ENCODE data around the gene CGB2. TPM values are rescaled to one million over a fixed set of nuclear protein-coding genes. Genes with fewer than 3 reads are reported as not detected.
A peak's percentile ranks its signal among the peaks of the same experiment; 100 is the strongest.
"Not testable (repeated sequence)": the region's sequence is repeated elsewhere in the genome, so short reads cannot be mapped to it uniquely, and the experiment has no call there.

CGB2 gene
- under 1 TPM in 1 of 2 experiments, not detected in 1; 0.47 TPM for total RNA-seq

GRCh38 chr19:49031642-49032301 lies at the start of gene CGB2:
TSS of gene CGB2 (plus strand) at chr19:49031890. CDS start at chr19:49032096, 206 bp downstream.
- H3K36me3 Mint-ChIP-seq (ENCODE audit: low read depth); H3K4me1 Mint-ChIP-seq; H3K9me3 Mint-ChIP-seq; H3K27me3 Mint-ChIP-seq; POLR2A ChIA-PET: not testable (repeated sequence)
- DNase-seq = peak; percentile 79
- H3K27ac Mint-ChIP-seq = peak within 1 kb of the TSS; percentile 58
- peak within 1 kb of the TSS; percentile 45 for H3K4me3 Mint-ChIP-seq
- CTCF ChIA-PET = interaction anchor here (0.6 to 1.4 kb wide), 5 partner anchors 13 to 774 kb away, joined by 3 to 5 read pairs (median 4); partner anchors contain the start of genes GYS1 and RUVBL2

- CTCF ChIA-PET = interaction anchor here (10.8 kb wide), 1 partner anchor 10 kb away, joined by 89 read pairs; the partner anchor contains the start of genes GYS1 and RUVBL2
- no peak overlapping the region for H3K27ac Mint-ChIP-seq
- H3K4me3 Mint-ChIP-seq = no peak overlapping the region
- no peaks in the 10 kb centered on the region for H3K27me3 Mint-ChIP-seq
- no peak for DNase-seq
- peaks cover 36% of the 10 kb centered on the region for H3K36me3 Mint-ChIP-seq (ENCODE audit: low read depth)
- H3K9me3 Mint-ChIP-seq = no peaks in the 10 kb centered on the region
- H3K4me1 Mint-ChIP-seq = peaks cover 4% of the 10 kb centered on the region
- POLR2A ChIA-PET = no interaction called here
Measured at GRCh38 chr19:48982280-48982679, 49.4 kb upstream of the CGB2 start.

GRCh38 chr19:48985711-48986110 lies 46.0 kb upstream of the CGB2 start:
- Mint-ChIP-seq H3K27ac (no peak overlapping the region), H3K4me1 (peaks cover 5% of the 10 kb centered on the region), H3K4me3 (no peak overlapping the region), H3K36me3 (ENCODE audit: low read depth) (peaks cover 40% of the 10 kb centered on the region), H3K27me3 (no peaks in the 10 kb centered on the region), H3K9me3 (no peaks in the 10 kb centered on the region)
- ChIA-PET POLR2A (no interaction called here), CTCF (interaction anchor here (0.6 to 10.8 kb wide), 2 partner anchors 7 to 9 kb away, joined by 3 to 89 read pairs; partner anchors contain the start of genes GYS1 and RUVBL2)
- no peak for DNase-seq

- Mint-ChIP-seq H3K36me3 (ENCODE audit: low read depth) (peaks cover 37% of the 10 kb centered on the region), H3K27me3 (no peaks in the 10 kb centered on the region), H3K9me3 (no peaks in the 10 kb centered on the region), H3K4me1 (peaks cover 9% of the 10 kb centered on the region), H3K4me3 (no peak overlapping the region), H3K27ac (no peak overlapping the region)
- ChIA-PET POLR2A (no interaction called here), CTCF (interaction anchor here (0.6 to 1.6 kb wide), 3 partner anchors 10 to 27 kb away, joined by 3 to 6 read pairs (median 6); no protein-coding TSS in a partner anchor)
- no peak for DNase-seq
Measured at GRCh38 chr19:48986211-48986610, 45.5 kb upstream of the CGB2 start.

- POLR2A ChIA-PET = no interaction called here
- CTCF ChIA-PET = interaction anchor here (0.8 to 1.6 kb wide), 4 partner anchors 9 to 26 kb away, joined by 3 to 6 read pairs (median 4); no protein-coding TSS in a partner anchor
- no peak overlapping the region for H3K27ac Mint-ChIP-seq
Measured at GRCh38 chr19:48987323-48987722, 44.4 kb upstream of the CGB2 start.

GRCh38 chr19:48988286-48988685 lies 43.4 kb upstream of the CGB2 start:
- no peak for DNase-seq
- Mint-ChIP-seq H3K27ac (no peak overlapping the region), H3K4me3 (no peak overlapping the region), H3K4me1 (peaks cover 17% of the 10 kb centered on the region), H3K9me3 (no peaks in the 10 kb centered on the region), H3K36me3 (ENCODE audit: low read depth) (peaks cover 28% of the 10 kb centered on the region), H3K27me3 (no peaks in the 10 kb centered on the region)
- POLR2A ChIA-PET = no interaction called here
- CTCF ChIA-PET = interaction anchor here (0.6 kb wide), 1 partner anchor 9 kb away, joined by 3 read pairs; no protein-coding TSS in a partner anchor

More at GRCh38 chr19:48987323-48987722, 44.4 kb upstream of the CGB2 start:
- Mint-ChIP-seq H3K27me3 (no peaks in the 10 kb centered on the region), H3K9me3 (no peaks in the 10 kb centered on the region), H3K4me1 (peaks cover 15% of the 10 kb centered on the region), H3K4me3 (no peak overlapping the region), H3K36me3 (ENCODE audit: low read depth) (peaks cover 33% of the 10 kb centered on the region)
- no peak for DNase-seq

GRCh38 chr19:48988860-48989259 lies 42.8 kb upstream of the CGB2 start:
- POLR2A ChIA-PET = interaction anchor here (0.7 kb wide), 1 partner anchor 155 kb away, joined by 8 read pairs; no protein-coding TSS in a partner anchor
- H3K27me3 Mint-ChIP-seq = no peaks in the 10 kb centered on the region
- no peaks in the 10 kb centered on the region for H3K9me3 Mint-ChIP-seq
- DNase-seq = no peak
- CTCF ChIA-PET = interaction anchor here (0.6 kb wide), 1 partner anchor 178 kb away, joined by 3 read pairs; no protein-coding TSS in a partner anchor
- H3K4me1 Mint-ChIP-seq = peaks cover 19% of the 10 kb centered on the region
- H3K27ac Mint-ChIP-seq = no peak overlapping the region
- no peak overlapping the region for H3K4me3 Mint-ChIP-seq
- H3K36me3 Mint-ChIP-seq (ENCODE audit: low read depth) = peaks cover 27% of the 10 kb centered on the region

- no peak overlapping the region for H3K4me3 Mint-ChIP-seq
- ChIA-PET CTCF (interaction anchor here (0.6 to 1.9 kb wide), 5 partner anchors 8 to 221 kb away, joined by 3 to 7 read pairs (median 4); no protein-coding TSS in a partner anchor), POLR2A (interaction anchor here (0.7 kb wide), 1 partner anchor 156 kb away, joined by 8 read pairs; no protein-coding TSS in a partner anchor)
- DNase-seq = no peak
- no peak overlapping the region for H3K27ac Mint-ChIP-seq
- H3K36me3 Mint-ChIP-seq (ENCODE audit: low read depth) = peaks cover 27% of the 10 kb centered on the region
- H3K9me3 Mint-ChIP-seq = no peaks in the 10 kb centered on the region
- H3K27me3 Mint-ChIP-seq = no peaks in the 10 kb centered on the region
- H3K4me1 Mint-ChIP-seq = peaks cover 25% of the 10 kb centered on the region
Measured at GRCh38 chr19:48989701-48990291, 41.9 kb upstream of the CGB2 start.

GRCh38 chr19:48990400-48990799 lies 41.3 kb upstream of the CGB2 start:
- POLR2A ChIA-PET = no interaction called here
- Mint-ChIP-seq H3K27ac (no peak overlapping the region), H3K4me1 (peaks cover 31% of the 10 kb centered on the region), H3K27me3 (no peaks in the 10 kb centered on the region), H3K36me3 (ENCODE audit: low read depth) (peaks cover 24% of the 10 kb centered on the region), H3K4me3 (no peak overlapping the region), H3K9me3 (no peaks in the 10 kb centered on the region)
- DNase-seq = no peak
- CTCF ChIA-PET = interaction anchor here (0.6 to 1.9 kb wide), 3 partner anchors 7 to 11 kb away, joined by 3 to 7 read pairs (median 4); no protein-coding TSS in a partner anchor

- POLR2A ChIA-PET = no interaction called here
- CTCF ChIA-PET = interaction anchor here (1.9 to 3.3 kb wide), 4 partner anchors 9 to 18 kb away, joined by 7 to 89 read pairs (median 26); no protein-coding TSS in a partner anchor
- Mint-ChIP-seq H3K4me3 (peak overlapping the region; percentile 59), H3K27me3 (no peaks in the 10 kb centered on the region), H3K4me1 (peaks cover 33% of the 10 kb centered on the region), H3K36me3 (ENCODE audit: low read depth) (peaks cover 24% of the 10 kb centered on the region), H3K27ac (no peak overlapping the region), H3K9me3 (no peaks in the 10 kb centered on the region)
- no peak for DNase-seq
Measured at GRCh38 chr19:48991011-48991609, 40.6 kb upstream of the CGB2 start.

- peak overlapping the region; percentile 92 for H3K4me3 Mint-ChIP-seq
- POLR2A ChIA-PET = no interaction called here
- CTCF ChIA-PET = interaction anchor here (1.8 to 3.3 kb wide), 6 partner anchors 8 to 120 kb away, joined by 4 to 89 read pairs (median 14); partner anchors contain the start of gene PPP1R15A
- H3K9me3 Mint-ChIP-seq = no peaks in the 10 kb centered on the region
- H3K36me3 Mint-ChIP-seq (ENCODE audit: low read depth) = peaks cover 21% of the 10 kb centered on the region
- no peak for DNase-seq
- H3K27ac Mint-ChIP-seq = peak overlapping the region; percentile 97
- H3K4me1 Mint-ChIP-seq = peaks cover 34% of the 10 kb centered on the region
- no peaks in the 10 kb centered on the region for H3K27me3 Mint-ChIP-seq
Measured at GRCh38 chr19:48991873-48992580, 39.7 kb upstream of the CGB2 start.

- no peaks in the 10 kb centered on the region for H3K9me3 Mint-ChIP-seq
- POLR2A ChIA-PET = interaction anchor here (0.6 kb wide), 1 partner anchor 45 kb away, joined by 3 read pairs; no protein-coding TSS in a partner anchor
- peak overlapping the region; percentile 92 for H3K4me3 Mint-ChIP-seq
- peaks cover 19% of the 10 kb centered on the region for H3K36me3 Mint-ChIP-seq (ENCODE audit: low read depth)
- CTCF ChIA-PET = interaction anchor here (0.6 to 3.3 kb wide), 30 partner anchors 12 to 517 kb away, joined by 3 to 89 read pairs (median 4); partner anchors contain the start of genes CGB2, DHDH, HRC and LIN7B
- DNase-seq = peak; percentile 33
- peaks cover 36% of the 10 kb centered on the region for H3K4me1 Mint-ChIP-seq
- peak overlapping the region; percentile 97 for H3K27ac Mint-ChIP-seq
- no peaks in the 10 kb centered on the region for H3K27me3 Mint-ChIP-seq
Measured at GRCh38 chr19:48992581-48993174, 39.0 kb upstream of the CGB2 start.
